ENCODE data around the gene TMEM131. TPM values are rescaled to one million over a fixed set of nuclear protein-coding genes. Genes with fewer than 3 reads are reported as not detected.
"Not testable (repeated sequence)": the region's sequence is repeated elsewhere in the genome, so short reads cannot be mapped to it uniquely, and the experiment has no call there.

The TMEM131 gene
- total RNA-seq, 1 donor from 2014 or later = 32.9 TPM

- not testable (repeated sequence) for H3K27ac ChIP-seq (ENCODE audit: low read depth, low read length); H3K4me3 ChIP-seq (ENCODE audit: low read length in 3 of 3); H3K9ac ChIP-seq (ENCODE audit: low read depth in 1 of 3, low read length in 3 of 3); H3K9me3 ChIP-seq (ENCODE audit: control insufficient read depth in 3 of 3, low read length in 3 of 3); H3K4me1 ChIP-seq (ENCODE audit: control insufficient read depth in 3 of 3, insufficient read depth in 3 of 3, low read length in 3 of 3); H3K27me3 ChIP-seq (ENCODE audit: control insufficient read depth in 3 of 3, insufficient read depth in 3 of 3, low read length in 3 of 3); H3K36me3 ChIP-seq (ENCODE audit: control insufficient read depth in 3 of 3, insufficient read depth in 3 of 3, low read length in 3 of 3)
Observed at GRCh38 chr2:97853057-97853456, 142.7 kb downstream of the TMEM131 start.

GRCh38 chr2:97851172-97851571 lies 144.6 kb downstream of the TMEM131 start:
- H3K9ac ChIP-seq (ENCODE audit: low read depth in 1 of 3, low read length in 3 of 3) = no peak overlapping the region
- H3K27ac ChIP-seq (ENCODE audit: low read depth, low read length) = no peak overlapping the region
- no peaks in the 10 kb centered on the region for H3K4me1 ChIP-seq (ENCODE audit: control insufficient read depth in 3 of 3, insufficient read depth in 3 of 3, low read length in 3 of 3)
- no peak overlapping the region for H3K4me3 ChIP-seq (ENCODE audit: low read length in 3 of 3)
- no peaks in the 10 kb centered on the region for H3K36me3 ChIP-seq (ENCODE audit: control insufficient read depth in 3 of 3, insufficient read depth in 3 of 3, low read length in 3 of 3)
- no peaks in the 10 kb centered on the region for H3K27me3 ChIP-seq (ENCODE audit: control insufficient read depth in 3 of 3, insufficient read depth in 3 of 3, low read length in 3 of 3)
- H3K9me3 ChIP-seq (ENCODE audit: control insufficient read depth in 3 of 3, low read length in 3 of 3) = no peaks in the 10 kb centered on the region

- Histone ChIP-seq H3K27me3 (ENCODE audit: control insufficient read depth in 3 of 3, insufficient read depth in 3 of 3, low read length in 3 of 3) (no peaks in the 10 kb centered on the region), H3K4me1 (ENCODE audit: control insufficient read depth in 3 of 3, insufficient read depth in 3 of 3, low read length in 3 of 3) (no peaks in the 10 kb centered on the region), H3K4me3 (ENCODE audit: low read length in 3 of 3) (no peak overlapping the region), H3K9ac (ENCODE audit: low read depth in 1 of 3, low read length in 3 of 3) (no peak overlapping the region), H3K9me3 (ENCODE audit: control insufficient read depth in 3 of 3, low read length in 3 of 3) (no peaks in the 10 kb centered on the region), H3K36me3 (ENCODE audit: control insufficient read depth in 3 of 3, insufficient read depth in 3 of 3, low read length in 3 of 3) (no peaks in the 10 kb centered on the region), H3K27ac (ENCODE audit: low read depth, low read length) (no peak overlapping the region)
Observed at GRCh38 chr2:97849881-97850528, 145.7 kb downstream of the TMEM131 start.

- H3K27me3 ChIP-seq (ENCODE audit: control insufficient read depth in 3 of 3, insufficient read depth in 3 of 3, low read length in 3 of 3) = no peaks in the 10 kb centered on the region
- no peaks in the 10 kb centered on the region for H3K9me3 ChIP-seq (ENCODE audit: control insufficient read depth in 3 of 3, low read length in 3 of 3)
- H3K36me3 ChIP-seq (ENCODE audit: control insufficient read depth in 3 of 3, insufficient read depth in 3 of 3, low read length in 3 of 3) = no peaks in the 10 kb centered on the region
- H3K9ac ChIP-seq (ENCODE audit: low read depth in 1 of 3, low read length in 3 of 3) = no peak overlapping the region
- no peak overlapping the region for H3K4me3 ChIP-seq (ENCODE audit: low read length in 3 of 3)
- H3K27ac ChIP-seq (ENCODE audit: low read depth, low read length) = no peak overlapping the region
- H3K4me1 ChIP-seq (ENCODE audit: control insufficient read depth in 3 of 3, insufficient read depth in 3 of 3, low read length in 3 of 3) = peaks cover 0 to 4% (median 4%) of the 10 kb centered on the region in 3 donors
Observed at GRCh38 chr2:97848306-97848705, 147.4 kb downstream of the TMEM131 start.

- not testable (repeated sequence) for H3K9ac ChIP-seq (ENCODE audit: low read depth in 1 of 3, low read length in 3 of 3); H3K27ac ChIP-seq (ENCODE audit: low read depth, low read length); H3K27me3 ChIP-seq (ENCODE audit: control insufficient read depth in 3 of 3, insufficient read depth in 3 of 3, low read length in 3 of 3); H3K4me3 ChIP-seq (ENCODE audit: low read length in 3 of 3); H3K4me1 ChIP-seq (ENCODE audit: control insufficient read depth in 3 of 3, insufficient read depth in 3 of 3, low read length in 3 of 3); H3K36me3 ChIP-seq (ENCODE audit: control insufficient read depth in 3 of 3, insufficient read depth in 3 of 3, low read length in 3 of 3); H3K9me3 ChIP-seq (ENCODE audit: control insufficient read depth in 3 of 3, low read length in 3 of 3)
Observed at GRCh38 chr2:97846716-97847115, 149.0 kb downstream of the TMEM131 start.

GRCh38 chr2:97845818-97846217 lies 149.9 kb downstream of the TMEM131 start:
- Histone ChIP-seq H3K27me3 (ENCODE audit: control insufficient read depth in 3 of 3, insufficient read depth in 3 of 3, low read length in 3 of 3) (no peaks in the 10 kb centered on the region), H3K9ac (ENCODE audit: low read depth in 1 of 3, low read length in 3 of 3) (no peak overlapping the region), H3K9me3 (ENCODE audit: control insufficient read depth in 3 of 3, low read length in 3 of 3) (no peaks in the 10 kb centered on the region), H3K4me3 (ENCODE audit: low read length in 3 of 3) (no peak overlapping the region), H3K36me3 (ENCODE audit: control insufficient read depth in 3 of 3, insufficient read depth in 3 of 3, low read length in 3 of 3) (peaks cover 2 to 5% (median 3%) of the 10 kb centered on the region in 3 donors), H3K27ac (ENCODE audit: low read depth, low read length) (no peak overlapping the region), H3K4me1 (ENCODE audit: control insufficient read depth in 3 of 3, insufficient read depth in 3 of 3, low read length in 3 of 3) (peaks cover 0 to 4% (median 4%) of the 10 kb centered on the region in 3 donors)

GRCh38 chr2:97845133-97845532 lies 150.6 kb downstream of the TMEM131 start:
- H3K4me1 ChIP-seq (ENCODE audit: control insufficient read depth in 3 of 3, insufficient read depth in 3 of 3, low read length in 3 of 3) = peaks cover 0 to 4% (median 4%) of the 10 kb centered on the region in 3 donors
- H3K27me3 ChIP-seq (ENCODE audit: control insufficient read depth in 3 of 3, insufficient read depth in 3 of 3, low read length in 3 of 3) = no peaks in the 10 kb centered on the region
- H3K9ac ChIP-seq (ENCODE audit: low read depth in 1 of 3, low read length in 3 of 3) = no peak overlapping the region
- no peaks in the 10 kb centered on the region for H3K9me3 ChIP-seq (ENCODE audit: control insufficient read depth in 3 of 3, low read length in 3 of 3)
- peaks cover 9 to 12% (median 10%) of the 10 kb centered on the region in 3 donors for H3K36me3 ChIP-seq (ENCODE audit: control insufficient read depth in 3 of 3, insufficient read depth in 3 of 3, low read length in 3 of 3)
- H3K4me3 ChIP-seq (ENCODE audit: low read length in 3 of 3) = no peak overlapping the region
- H3K27ac ChIP-seq (ENCODE audit: low read depth, low read length) = no peak overlapping the region

GRCh38 chr2:97844311-97844859 lies 151.4 kb downstream of the TMEM131 start:
- H3K36me3 ChIP-seq (ENCODE audit: control insufficient read depth in 3 of 3, insufficient read depth in 3 of 3, low read length in 3 of 3) = peaks cover 11 to 17% (median 13%) of the 10 kb centered on the region in 3 donors
- H3K4me1 ChIP-seq (ENCODE audit: control insufficient read depth in 3 of 3, insufficient read depth in 3 of 3, low read length in 3 of 3) = peaks cover 0 to 4% (median 4%) of the 10 kb centered on the region in 3 donors
- H3K4me3 ChIP-seq (ENCODE audit: low read length in 3 of 3) = no peak overlapping the region
- no peaks in the 10 kb centered on the region for H3K27me3 ChIP-seq (ENCODE audit: control insufficient read depth in 3 of 3, insufficient read depth in 3 of 3, low read length in 3 of 3)
- H3K9ac ChIP-seq (ENCODE audit: low read depth in 1 of 3, low read length in 3 of 3) = no peak overlapping the region
- H3K27ac ChIP-seq (ENCODE audit: low read depth, low read length) = no peak overlapping the region
- H3K9me3 ChIP-seq (ENCODE audit: control insufficient read depth in 3 of 3, low read length in 3 of 3) = no peaks in the 10 kb centered on the region

GRCh38 chr2:97840198-97840597 lies 155.6 kb downstream of the TMEM131 start:
- Histone ChIP-seq H3K4me1 (ENCODE audit: control insufficient read depth in 3 of 3, insufficient read depth in 3 of 3, low read length in 3 of 3) (peaks cover 0 to 4% (median 4%) of the 10 kb centered on the region in 3 donors), H3K9me3 (ENCODE audit: control insufficient read depth in 3 of 3, low read length in 3 of 3) (no peaks in the 10 kb centered on the region), H3K27me3 (ENCODE audit: control insufficient read depth in 3 of 3, insufficient read depth in 3 of 3, low read length in 3 of 3) (no peaks in the 10 kb centered on the region), H3K4me3 (ENCODE audit: low read length in 3 of 3) (no peak overlapping the region), H3K27ac (ENCODE audit: low read depth, low read length) (no peak overlapping the region), H3K36me3 (ENCODE audit: control insufficient read depth in 3 of 3, insufficient read depth in 3 of 3, low read length in 3 of 3) (peaks cover 14 to 21% (median 17%) of the 10 kb centered on the region in 3 donors), H3K9ac (ENCODE audit: low read depth in 1 of 3, low read length in 3 of 3) (no peak overlapping the region)

GRCh38 chr2:97834610-97835009 lies 161.1 kb downstream of the TMEM131 start:
- Histone ChIP-seq H3K36me3 (ENCODE audit: control insufficient read depth in 3 of 3, insufficient read depth in 3 of 3, low read length in 3 of 3) (peaks cover 2 to 13% (median 11%) of the 10 kb centered on the region in 3 donors), H3K4me3 (ENCODE audit: low read length in 3 of 3) (no peak overlapping the region), H3K4me1 (ENCODE audit: control insufficient read depth in 3 of 3, insufficient read depth in 3 of 3, low read length in 3 of 3) (peaks cover 0 to 6% (median 2%) of the 10 kb centered on the region in 3 donors), H3K9me3 (ENCODE audit: control insufficient read depth in 3 of 3, low read length in 3 of 3) (no peaks in the 10 kb centered on the region), H3K9ac (ENCODE audit: low read depth in 1 of 3, low read length in 3 of 3) (no peak overlapping the region), H3K27me3 (ENCODE audit: control insufficient read depth in 3 of 3, insufficient read depth in 3 of 3, low read length in 3 of 3) (no peaks in the 10 kb centered on the region), H3K27ac (ENCODE audit: low read depth, low read length) (no peak overlapping the region)
